Prostate gland (tissue), 2 donors: ENCODE results near the gene CDKN2AIPNL. TPM values are rescaled to one million over a fixed set of nuclear protein-coding genes. Genes with fewer than 3 reads are reported as not detected.

Source experiments
- DNase-seq: peaks from one replicate; pipeline ENCODE4 v3.0.0-alpha.2; 2019; ENCODE audit warnings: low spot score
- H3K27ac ChIP-seq, 2 donors: fragments of 200-600 bp; sonication (generic); 2 replicates each; pipeline ENCODE4 v1.5.1; 2017 to 2019
- H3K27me3 ChIP-seq: fragments of 200-600 bp; sonication (generic); replicated peaks from 2 replicates; pipeline ENCODE4 v1.5.1; 2019; ENCODE audit not compliant: insufficient read depth
- H3K36me3 ChIP-seq, 2 donors: fragments of 200-600 bp; sonication (generic); 1 replicate in 1 of 2; 2 replicates in 1 of 2; pipeline versions ENCODE4 v1.5.1 to v1.8.1; 2017 to 2019
- H3K4me1 ChIP-seq: fragments of 200-600 bp; sonication (generic); replicated peaks from 2 replicates; pipeline ENCODE4 v1.5.1; 2019
- H3K4me3 ChIP-seq, 2 donors: fragments of 200-600 bp; sonication (generic); 2 replicates each; pipeline ENCODE4 v1.5.1; 2017 to 2019
- H3K9me3 ChIP-seq: fragments of 200-600 bp; sonication (generic); 2 replicates; pipeline ENCODE4 v1.5.1; 2017
- CTCF ChIP-seq, 4 experiments: fragments of 200-600 bp in 2 of 4; fragments of 450-650 bp in 2 of 4; sonication (generic) in 2 of 4; IDR thresholded peaks; 1 replicate in 3 of 4; 2 replicates in 1 of 4; pipeline ENCODE4 v1.5.1; 2016 to 2019; ENCODE audit warnings: antibody characterized with exemption in 4 of 4, mild to moderate bottlenecking in 2 of 4, moderate library complexity in 2 of 4
- POLR2A ChIP-seq: fragments of 450-650 bp; IDR thresholded peaks from one replicate; pipeline ENCODE4 v1.6.1; 2016; ENCODE audit warnings: antibody characterized with exemption, mild to moderate bottlenecking
- POLR2AphosphoS5 ChIP-seq: sonication (generic); formaldehyde crosslinking; IDR thresholded peaks from one replicate; pipeline ENCODE4 v1.6.1; 2017; ENCODE audit warnings: antibody characterized with exemption
- WGBS: methylation state at CpG from one replicate; pipeline ENCODE4 v1.1.5; 2018; 5-methylcytosine and 5-hydroxymethylcytosine counted together
- intact Hi-C: fragments of 100-400 bp; cut with DNase I; formaldehyde crosslinking; loops from one replicate; pipeline ENCODE4 v1.14.2; 2022
- total RNA-seq, 2 donors: library from RNA; depleted of rRNA; stranded (reverse); fragments of >200 nt; gene quantifications; one replicate each; pipeline ENCODE4 v1.1.0, GENCODE V29; 2016

The CDKN2AIPNL gene
- total RNA-seq, 2 donors from 2014 or later: 16.8 to 41.3 TPM

- no peaks in the 10 kb centered on the region for H3K9me3 ChIP-seq
- H3K4me1 ChIP-seq: no peaks in the 10 kb centered on the region
- no peaks in the 10 kb centered on the region for H3K36me3 ChIP-seq
- H3K27ac ChIP-seq: no peak overlapping the region
- 77% methylated on average over 2 of the region's 2 CpGs for WGBS
- H3K4me3 ChIP-seq: no peak overlapping the region
- intact Hi-C loops: no loop called here
- no peak for DNase-seq
- no peaks in the 10 kb centered on the region for H3K27me3 ChIP-seq
- TF ChIP-seq CTCF (IDR thresholded peaks at IDR 0.05): no peak
- no peak for TF ChIP-seq POLR2A
- TF ChIP-seq POLR2AphosphoS5: no peak
Measured at GRCh38 chr5:134397196-134397595, 14.5 kb downstream of the CDKN2AIPNL start.

- H3K27ac ChIP-seq: no peak overlapping the region
- intact Hi-C loops: no loop called here
- no peaks in the 10 kb centered on the region for H3K36me3 ChIP-seq
- WGBS: 82% methylated on average over 4 of the region's 4 CpGs
- TF ChIP-seq POLR2A (no peak), POLR2AphosphoS5 (no peak), CTCF (IDR thresholded peaks at IDR 0.05) (no peak)
- H3K4me1 ChIP-seq: no peaks in the 10 kb centered on the region
- no peaks in the 10 kb centered on the region for H3K9me3 ChIP-seq
- no peak for DNase-seq
- no peaks in the 10 kb centered on the region for H3K27me3 ChIP-seq
- H3K4me3 ChIP-seq: no peak overlapping the region
Measured at GRCh38 chr5:134396274-134396673, 15.4 kb downstream of the CDKN2AIPNL start.

- intact Hi-C loops: no loop called here
- no peaks in the 10 kb centered on the region for H3K9me3 ChIP-seq
- no peak overlapping the region for H3K4me3 ChIP-seq
- H3K27me3 ChIP-seq: no peaks in the 10 kb centered on the region
- no peak for DNase-seq
- no peaks in the 10 kb centered on the region for H3K4me1 ChIP-seq
- TF ChIP-seq POLR2AphosphoS5 (no peak), CTCF (IDR thresholded peaks at IDR 0.05) (no peak), POLR2A (no peak)
- 90% methylated on average over 7 of the region's 7 CpGs for WGBS
- H3K36me3 ChIP-seq: no peaks in the 10 kb centered on the region
- H3K27ac ChIP-seq: no peak overlapping the region
Measured at GRCh38 chr5:134394932-134395331, 16.7 kb downstream of the CDKN2AIPNL start.

GRCh38 chr5:134392301-134392700 is 19.4 kb downstream of the CDKN2AIPNL start:
- Histone ChIP-seq H3K27me3 (no peaks in the 10 kb centered on the region), H3K4me1 (no peaks in the 10 kb centered on the region), H3K4me3 (no peak overlapping the region), H3K9me3 (no peaks in the 10 kb centered on the region), H3K27ac (no peak overlapping the region), H3K36me3 (peaks cover 0 to 4% of the 10 kb centered on the region in 2 donors)
- intact Hi-C loops: no loop called here
- DNase-seq: no peak
- WGBS: 55% methylated on average over 2 of the region's 2 CpGs
- TF ChIP-seq CTCF (IDR thresholded peaks at IDR 0.05) (no peak), POLR2A (no peak), POLR2AphosphoS5 (no peak)

- no peaks in the 10 kb centered on the region for H3K9me3 ChIP-seq
- no peaks in the 10 kb centered on the region for H3K27me3 ChIP-seq
- H3K36me3 ChIP-seq: peaks cover 0 to 8% of the 10 kb centered on the region in 2 donors
- no peak overlapping the region for H3K4me3 ChIP-seq
- intact Hi-C loops: no loop called here
- no peak overlapping the region for H3K27ac ChIP-seq
- no peaks in the 10 kb centered on the region for H3K4me1 ChIP-seq
- DNase-seq: no peak
- WGBS: 96% methylated on average over 1 of the region's 1 CpG
- TF ChIP-seq POLR2AphosphoS5 (no peak), CTCF (IDR thresholded peaks at IDR 0.05) (no peak), POLR2A (no peak)
Measured at GRCh38 chr5:134387443-134387842, 24.2 kb downstream of the CDKN2AIPNL start.
